ENCODE data around the gene OGN.

DNA sequence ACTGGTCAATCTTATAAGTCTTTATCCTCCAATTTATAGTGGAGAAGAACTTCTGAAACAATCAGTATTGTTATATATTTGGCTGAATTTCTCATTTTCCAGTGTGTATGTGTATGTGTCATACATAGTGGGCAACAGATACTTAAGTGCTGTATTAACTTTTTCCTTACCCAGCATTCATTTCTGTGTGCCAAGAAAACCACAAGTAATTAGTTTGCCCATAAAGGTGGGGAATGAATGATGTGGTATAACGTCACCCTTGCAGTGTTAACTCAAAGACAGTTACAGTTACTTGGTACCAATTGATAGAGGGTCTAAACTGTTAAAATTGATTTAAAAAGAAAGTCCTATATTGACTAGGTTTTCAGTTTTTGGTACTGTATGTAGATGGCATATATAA, 2.0 kb downstream of the OGN start:
- TF ChIP-seq, protein P1, sequence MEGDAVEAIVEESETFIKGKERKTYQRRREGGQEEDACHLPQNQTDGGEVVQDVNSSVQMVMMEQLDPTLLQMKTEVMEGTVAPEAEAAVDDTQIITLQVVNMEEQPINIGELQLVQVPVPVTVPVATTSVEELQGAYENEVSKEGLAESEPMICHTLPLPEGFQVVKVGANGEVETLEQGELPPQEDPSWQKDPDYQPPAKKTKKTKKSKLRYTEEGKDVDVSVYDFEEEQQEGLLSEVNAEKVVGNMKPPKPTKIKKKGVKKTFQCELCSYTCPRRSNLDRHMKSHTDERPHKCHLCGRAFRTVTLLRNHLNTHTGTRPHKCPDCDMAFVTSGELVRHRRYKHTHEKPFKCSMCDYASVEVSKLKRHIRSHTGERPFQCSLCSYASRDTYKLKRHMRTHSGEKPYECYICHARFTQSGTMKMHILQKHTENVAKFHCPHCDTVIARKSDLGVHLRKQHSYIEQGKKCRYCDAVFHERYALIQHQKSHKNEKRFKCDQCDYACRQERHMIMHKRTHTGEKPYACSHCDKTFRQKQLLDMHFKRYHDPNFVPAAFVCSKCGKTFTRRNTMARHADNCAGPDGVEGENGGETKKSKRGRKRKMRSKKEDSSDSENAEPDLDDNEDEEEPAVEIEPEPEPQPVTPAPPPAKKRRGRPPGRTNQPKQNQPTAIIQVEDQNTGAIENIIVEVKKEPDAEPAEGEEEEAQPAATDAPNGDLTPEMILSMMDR (IDR thresholded peaks at IDR 0.05; ENCODE audit: low read depth, low read length), result no peak
- TF ChIP-seq EZH2phosphoT487 (IDR thresholded peaks at IDR 0.05; ENCODE audit: low read depth), result no peak
